Measurements from ENCODE around the gene MLKL.

DNA sequence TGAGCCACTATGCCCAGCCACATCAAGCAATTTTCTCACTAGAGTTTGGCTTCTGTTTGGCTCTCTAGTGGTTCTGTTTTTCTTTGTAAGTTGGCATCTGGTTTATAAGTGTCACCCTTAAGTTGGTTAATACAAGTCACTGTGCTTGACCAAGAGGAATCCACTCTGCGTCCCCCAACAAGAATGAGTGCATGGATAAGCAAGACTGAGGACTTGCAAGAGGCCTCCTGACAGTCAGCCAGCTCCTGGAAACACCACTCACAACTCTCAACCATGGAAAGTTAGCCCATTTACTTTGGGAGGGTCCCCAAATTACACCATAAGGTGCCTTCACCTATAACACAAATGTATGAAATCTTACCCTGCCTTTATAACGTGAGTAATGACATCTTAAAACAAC, 41.6 kb downstream of the MLKL start:
- TF ChIP-seq POLR2AphosphoS5 (IDR thresholded peaks at IDR 0.05; ENCODE audit: low read depth) (no peak), GABPA (IDR thresholded peaks at IDR 0.05; ENCODE audit: low read depth) (no peak)
- TF ChIP-seq, protein P1, sequence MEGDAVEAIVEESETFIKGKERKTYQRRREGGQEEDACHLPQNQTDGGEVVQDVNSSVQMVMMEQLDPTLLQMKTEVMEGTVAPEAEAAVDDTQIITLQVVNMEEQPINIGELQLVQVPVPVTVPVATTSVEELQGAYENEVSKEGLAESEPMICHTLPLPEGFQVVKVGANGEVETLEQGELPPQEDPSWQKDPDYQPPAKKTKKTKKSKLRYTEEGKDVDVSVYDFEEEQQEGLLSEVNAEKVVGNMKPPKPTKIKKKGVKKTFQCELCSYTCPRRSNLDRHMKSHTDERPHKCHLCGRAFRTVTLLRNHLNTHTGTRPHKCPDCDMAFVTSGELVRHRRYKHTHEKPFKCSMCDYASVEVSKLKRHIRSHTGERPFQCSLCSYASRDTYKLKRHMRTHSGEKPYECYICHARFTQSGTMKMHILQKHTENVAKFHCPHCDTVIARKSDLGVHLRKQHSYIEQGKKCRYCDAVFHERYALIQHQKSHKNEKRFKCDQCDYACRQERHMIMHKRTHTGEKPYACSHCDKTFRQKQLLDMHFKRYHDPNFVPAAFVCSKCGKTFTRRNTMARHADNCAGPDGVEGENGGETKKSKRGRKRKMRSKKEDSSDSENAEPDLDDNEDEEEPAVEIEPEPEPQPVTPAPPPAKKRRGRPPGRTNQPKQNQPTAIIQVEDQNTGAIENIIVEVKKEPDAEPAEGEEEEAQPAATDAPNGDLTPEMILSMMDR (IDR thresholded peaks at IDR 0.05; ENCODE audit: insufficient read depth, low read length): no peak

All from HL-60 (cell line).